Right lobe of liver (tissue), 6 donors: Measurements from ENCODE around the gene SNX10. TPM values are rescaled to one million over a fixed set of nuclear protein-coding genes. Genes with fewer than 3 reads are reported as not detected.
"Not testable (repeated sequence)": the region's sequence is repeated elsewhere in the genome, so short reads cannot be mapped to it uniquely, and the experiment has no call there.

Source experiments
- ATAC-seq, 4 donors: fragments of 200-7000 bp; cut with Tn5 transposase; one replicate each; pipeline ENCODE4 v1.9.1; 2020; ENCODE audit warnings: mild to moderate bottlenecking in 4 of 4, moderate library complexity in 4 of 4
- DNase-seq, 3 donors: peaks; one replicate each; pipeline ENCODE4 v3.0.0-alpha.2; 2020
- H3K27ac ChIP-seq, 3 donors: fragments of 200-600 bp; one replicate each; pipeline ENCODE4 v1.8.0; 2022
- H3K27me3 ChIP-seq, 2 donors: fragments of 200-600 bp; one replicate each; pipeline ENCODE4 v1.8.0; 2022
- H3K36me3 ChIP-seq, 4 donors: fragments of 200-600 bp; sonication (generic) in 1 of 4; one replicate each; pipeline versions ENCODE4 v1.5.1 to v1.8.0; 2017 to 2022; ENCODE audit warnings: control low read depth in 1 of 4
- H3K4me1 ChIP-seq, 4 donors: fragments of 200-600 bp; sonication (generic) in 1 of 4; one replicate each; pipeline versions ENCODE4 v1.5.1 to v1.8.0; 2017 to 2022; ENCODE audit warnings: control low read depth in 1 of 4
- H3K4me3 ChIP-seq, 3 donors: fragments of 200-600 bp; one replicate each; pipeline ENCODE4 v1.8.0; 2022
- H3K9me3 ChIP-seq, 4 donors: fragments of 200-600 bp; sonication (generic) in 1 of 4; one replicate each; pipeline versions ENCODE4 v1.5.1 to v1.8.0; 2017 to 2022; ENCODE audit warnings: control low read depth in 1 of 4
- CTCF ChIP-seq, 4 donors: fragments of 200-600 bp in 3 of 4; fragments of 450-650 bp in 1 of 4; IDR thresholded peaks; one replicate each; pipeline versions ENCODE4 v1.5.1 to v1.8.0; 2016 to 2022; ENCODE audit warnings: antibody characterized with exemption in 4 of 4, mild to moderate bottlenecking in 2 of 4
- POLR2A ChIP-seq: fragments of 450-650 bp; IDR thresholded peaks from one replicate; pipeline ENCODE4 v1.6.1; 2017; ENCODE audit warnings: antibody characterized with exemption, mild to moderate bottlenecking
- WGBS: methylation state at CpG from one replicate; pipeline ENCODE4 v1.1.6; 2018; ENCODE audit warnings: low coverage, low lambda C conversion rate; ENCODE audit not compliant: insufficient coverage; ENCODE audit errors: missing lambda C conversion rate; 5-methylcytosine and 5-hydroxymethylcytosine counted together
- intact Hi-C, 2 donors: fragments of 100-400 bp; cut with DNase I; formaldehyde crosslinking; loops; one replicate each; pipeline versions ENCODE4 v1.11.2 to v1.14.1; 2022
- total RNA-seq, 6 experiments: library from RNA; depleted of rRNA in 2 of 6; stranded (reverse); fragments of >200 nt in 2 of 6; fragmentation: NEBNext Ultra II Directional in 3 of 6; extraction: Animal tissue kit (Norgen Biotek cat#: 25700) in 3 of 6; gene quantifications; one replicate each; pipeline versions ENCODE4 v1.1.0 to v1.2.4, GENCODE V29; 2016 to 2023
- donor health status: DM: no; HTN: yes; CAD: no.
- donor health status: DM: no; HTN: no; CAD: no.
- donor health status: DM: no; HTN: no; CAD: no.
- donor health status: DM: no; HTN: yes; CAD: no.
- donor health status: DM: no; HTN: yes; CAD: no.

The SNX10 gene
- total RNA-seq, 6 experiments from 2014 or later = 10.1 to 59.0 (median 37.7) TPM

- no peak for TF ChIP-seq CTCF (IDR thresholded peaks at IDR 0.05)
- no peak for TF ChIP-seq POLR2A
- H3K36me3 ChIP-seq = no peaks in the 10 kb centered on the region
- ATAC-seq (peak in 1 of 4 donors; percentile 25), DNase-seq (no peak)
- H3K9me3 ChIP-seq = no peaks in the 10 kb centered on the region
- H3K27ac ChIP-seq = no peak overlapping the region
- intact Hi-C loops = loop anchor here in 1 of 2 donors (10.0 kb wide), 1 partner anchor 80 kb away; no protein-coding TSS in a partner anchor
- no peak overlapping the region for H3K4me3 ChIP-seq
- H3K27me3 ChIP-seq = no peaks in the 10 kb centered on the region
- WGBS = 80% methylated on average over 5 of the region's 5 CpGs
- no peaks in the 10 kb centered on the region for H3K4me1 ChIP-seq
These were observed 6.5 kb upstream of the SNX10 start for GRCh38 chr7:26284995-26285632.

GRCh38 chr7:26286157-26286556 is 5.5 kb upstream of the SNX10 start:
- ATAC-seq (peak in 2 of 4 donors; percentile 35 to 37), DNase-seq (no peak)
- Histone ChIP-seq H3K36me3 (no peaks in the 10 kb centered on the region), H3K27ac (no peak overlapping the region), H3K4me1 (no peaks in the 10 kb centered on the region), H3K4me3 (no peak overlapping the region), H3K27me3 (no peaks in the 10 kb centered on the region), H3K9me3 (no peaks in the 10 kb centered on the region)
- TF ChIP-seq POLR2A (no peak), CTCF (IDR thresholded peaks at IDR 0.05) (no peak)
- 11% methylated on average over 2 of the region's 2 CpGs for WGBS
- intact Hi-C loops = loop anchor here in 1 of 2 donors (10.0 kb wide), 1 partner anchor 79 kb away; no protein-coding TSS in a partner anchor

GRCh38 chr7:26288126-26288525 is 3.5 kb upstream of the SNX10 start:
- not testable (repeated sequence) for H3K36me3 ChIP-seq, H3K4me3 ChIP-seq, H3K4me1 ChIP-seq, H3K27me3 ChIP-seq, ATAC-seq, DNase-seq, H3K27ac ChIP-seq, H3K9me3 ChIP-seq
- intact Hi-C loops = loop anchor here in 1 of 2 donors (10.0 kb wide), 1 partner anchor 77 kb away; no protein-coding TSS in a partner anchor
- 68% methylated on average over 5 of the region's 5 CpGs for WGBS

GRCh38 chr7:26291251-26291650 is 411 bp upstream of the SNX10 start:
- DNase-seq = no peak
- TF ChIP-seq POLR2A (no peak), CTCF (IDR thresholded peaks at IDR 0.05) (no peak)
- ATAC-seq = no peak

More at GRCh38 chr7:26291251-26291650, 411 bp upstream of the SNX10 start:
- intact Hi-C loops = loop anchor here in 1 of 2 donors (10.0 kb wide), 1 partner anchor 54 kb away; no protein-coding TSS in a partner anchor
- Histone ChIP-seq H3K4me3 (peak overlapping the region; percentile 65 to 75 (median 67)), H3K27me3 (no peaks in the 10 kb centered on the region), H3K27ac (peak overlapping the region in 2 of 3 donors; percentile 84 to 96), H3K9me3 (no peaks in the 10 kb centered on the region), H3K4me1 (peaks cover 0 to 8% (median 3%) of the 10 kb centered on the region in 4 donors), H3K36me3 (no peaks in the 10 kb centered on the region)
- 47% methylated on average over 4 of the region's 4 CpGs for WGBS
